Middle frontal gyrus (tissue), 1 donor: ENCODE results near the gene DCLRE1C.
"Not testable (repeated sequence)": the region's sequence is repeated elsewhere in the genome, so short reads cannot be mapped to it uniquely, and the experiment has no call there.

Experiments
- DNase-seq: peaks from one replicate; pipeline ENCODE4 v3.0.0-alpha.2; 2015; ENCODE audit warnings: low spot score; ENCODE audit errors: extremely low spot score

Gene DCLRE1C

GRCh38 chr10:14884082-14884481, 69.8 kb downstream of the DCLRE1C start:
- no peak for DNase-seq

DNA sequence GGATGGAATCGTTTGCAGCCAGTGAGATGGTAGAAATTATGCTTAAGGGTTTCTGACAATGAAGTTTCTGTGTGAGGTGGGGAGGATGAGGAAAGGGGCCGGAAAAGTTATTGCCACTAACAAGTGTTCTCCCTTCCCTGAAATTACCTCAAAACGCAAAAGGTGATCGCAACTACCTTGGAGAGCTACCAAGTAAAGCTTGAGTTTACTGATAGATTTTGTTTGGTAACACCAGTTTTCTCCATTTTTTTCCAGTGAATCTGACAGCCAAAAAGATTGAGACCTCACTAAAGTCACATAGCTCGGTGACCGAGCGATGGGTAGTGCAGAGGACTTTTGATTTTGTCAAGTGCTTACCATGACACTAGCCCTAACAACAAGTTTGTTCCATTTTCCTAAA, 73.7 kb downstream of the DCLRE1C start:
- DNase-seq = no peak

- DNase-seq = no peak
Observed at GRCh38 chr10:14879928-14880193, 74.0 kb downstream of the DCLRE1C start.

DNA sequence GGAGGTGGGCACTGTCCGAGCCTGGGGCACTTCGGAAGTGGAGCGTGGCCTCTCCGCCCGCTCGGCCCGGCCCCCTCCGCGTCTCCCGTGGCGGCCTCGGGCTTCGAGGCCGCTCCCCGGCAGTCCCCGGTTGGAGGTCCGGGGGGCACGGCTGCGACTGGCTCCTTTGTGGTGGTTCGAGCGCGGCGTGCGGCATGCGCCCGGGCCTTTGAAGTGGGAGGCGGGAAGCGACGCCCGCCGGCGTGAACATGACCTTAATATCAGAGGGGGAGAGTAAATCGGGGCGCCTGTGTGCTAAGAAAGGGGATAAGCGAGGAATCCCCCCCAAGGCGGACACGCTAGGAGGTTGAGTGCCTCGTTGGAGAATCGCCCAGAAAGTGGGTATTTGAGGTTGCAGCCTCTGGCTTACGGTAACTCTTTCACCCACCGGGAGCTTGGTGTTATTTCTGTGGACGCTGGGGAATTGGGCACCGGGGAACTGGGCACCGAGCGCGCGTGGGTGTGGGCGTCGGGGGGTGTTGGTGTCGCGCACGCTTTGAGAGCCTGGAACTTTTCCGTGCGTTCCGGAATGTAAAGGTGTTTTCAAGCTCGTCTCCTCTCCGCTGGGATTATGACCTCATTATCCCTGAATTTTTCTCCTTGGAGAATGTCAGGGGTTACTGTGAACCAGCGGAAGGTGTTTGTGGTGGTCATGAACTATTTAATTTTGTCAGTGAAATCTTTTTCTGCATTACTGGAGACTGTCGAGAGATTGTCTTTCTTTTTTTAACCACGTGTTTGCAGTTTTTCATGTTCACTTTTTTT, 74.6 kb downstream of the DCLRE1C start:
- no peak for DNase-seq

GRCh38 chr10:14878266-14879123, 75.4 kb downstream of the DCLRE1C start, which contains the start of gene SUV39H2:
Gene SUV39H2, plus strand, starts transcription at chr10:14878866. Its CDS starts 23 bp downstream, at chr10:14878889.
- DNase-seq = peak; percentile 92

- no peak for DNase-seq
Observed at GRCh38 chr10:14876764-14877163, 77.1 kb downstream of the DCLRE1C start.

DNA sequence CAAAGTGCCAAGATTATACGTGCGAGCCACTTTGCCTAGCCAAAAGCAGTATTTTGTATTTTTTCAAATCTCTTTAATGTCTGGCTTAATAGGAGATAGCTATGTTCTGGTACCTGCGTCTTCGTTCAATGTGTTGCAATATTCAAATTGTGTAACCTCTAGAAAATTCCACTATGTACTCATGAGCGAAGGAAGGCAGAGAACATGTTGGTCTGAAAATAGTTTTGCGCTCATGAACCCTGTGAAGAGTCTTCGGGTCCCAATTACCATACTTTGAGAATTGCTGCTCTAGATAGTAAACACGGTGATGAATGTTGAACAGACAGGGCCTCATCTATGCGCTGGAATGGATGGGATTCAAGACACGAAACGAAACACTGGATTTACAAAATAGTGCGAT, 78.0 kb downstream of the DCLRE1C start:
- no peak for DNase-seq

DNA sequence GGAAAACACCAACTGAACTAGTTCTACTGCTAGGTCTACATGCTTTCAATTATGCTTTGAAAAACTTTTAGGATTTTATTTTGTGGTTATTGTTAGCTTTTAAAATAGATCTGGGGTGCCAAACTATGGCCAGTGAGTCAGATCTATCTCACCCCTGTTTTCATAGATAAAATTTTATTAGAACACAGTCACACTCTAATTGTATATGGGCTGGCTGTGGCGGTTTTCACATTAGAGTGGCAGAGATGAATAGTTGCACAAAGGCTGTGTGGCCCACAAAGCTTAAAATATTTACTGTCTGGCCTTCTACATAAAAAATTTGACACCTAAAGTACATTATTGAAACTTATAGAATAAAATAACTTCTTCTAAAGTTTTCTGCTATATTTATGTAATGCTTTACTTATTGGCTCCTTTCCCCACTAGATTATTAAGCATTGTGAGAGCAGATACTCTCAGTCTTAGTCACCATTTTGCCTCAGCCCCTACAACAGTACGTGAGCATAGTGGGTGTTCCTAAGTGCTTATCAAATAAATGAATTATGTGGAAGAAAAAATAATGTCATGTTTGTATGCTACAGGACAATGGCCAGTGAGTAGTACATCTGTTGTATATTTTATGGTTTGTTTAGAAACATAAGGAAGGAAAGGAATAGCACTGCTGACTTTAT, 80.7 kb downstream of the DCLRE1C start:
- DNase-seq = no peak

GRCh38 chr10:14864871-14865270, 89.0 kb downstream of the DCLRE1C start:
- not testable (repeated sequence) for DNase-seq

DNA sequence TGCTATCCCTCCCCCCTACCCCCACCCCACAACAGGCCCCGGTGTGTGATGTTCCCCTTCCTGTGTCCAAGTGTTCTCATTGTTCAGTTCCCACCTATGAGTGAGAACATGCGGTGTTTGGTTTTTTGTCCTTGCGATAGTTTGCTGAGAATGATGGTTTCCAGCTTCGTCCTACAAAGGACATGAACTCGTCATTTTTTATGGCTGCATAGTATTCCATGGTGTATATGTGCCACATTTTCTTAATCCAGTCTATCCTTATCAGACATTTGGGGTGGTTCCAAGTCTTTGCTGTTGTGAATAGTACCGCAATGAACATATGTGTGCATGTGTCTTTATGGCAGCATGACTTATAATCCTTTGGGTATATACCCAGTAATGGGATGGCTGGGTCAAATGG, 89.4 kb downstream of the DCLRE1C start:
- DNase-seq = not testable (repeated sequence)

- no peak for DNase-seq
Observed at GRCh38 chr10:14860791-14861190, 93.1 kb downstream of the DCLRE1C start.

GRCh38 chr10:14859775-14860174, 94.1 kb downstream of the DCLRE1C start:
- no peak for DNase-seq

- no peak for DNase-seq
Observed at GRCh38 chr10:14859043-14859442, 94.9 kb downstream of the DCLRE1C start.

GRCh38 chr10:14858338-14858960, 95.4 kb downstream of the DCLRE1C start:
- no peak for DNase-seq

DNA sequence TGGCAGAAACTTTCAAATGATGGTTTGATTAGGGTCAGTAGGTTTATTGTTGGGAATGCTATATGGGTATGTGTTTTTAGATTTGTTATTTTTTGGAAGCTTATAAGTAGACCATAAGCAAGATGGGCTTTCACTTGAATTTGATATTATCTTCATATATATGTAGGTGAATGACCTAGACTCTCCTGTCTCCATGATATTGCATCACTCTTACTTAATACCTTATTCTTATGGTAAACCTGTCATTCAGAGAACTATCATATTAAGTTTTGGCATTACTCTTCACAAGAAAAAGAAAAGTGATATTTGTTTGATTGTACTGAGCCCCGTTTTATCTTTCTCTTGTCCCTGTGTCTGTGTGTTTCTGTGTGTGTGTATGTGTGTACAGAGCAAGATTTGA, 98.4 kb downstream of the DCLRE1C start:
- no peak for DNase-seq

DNA sequence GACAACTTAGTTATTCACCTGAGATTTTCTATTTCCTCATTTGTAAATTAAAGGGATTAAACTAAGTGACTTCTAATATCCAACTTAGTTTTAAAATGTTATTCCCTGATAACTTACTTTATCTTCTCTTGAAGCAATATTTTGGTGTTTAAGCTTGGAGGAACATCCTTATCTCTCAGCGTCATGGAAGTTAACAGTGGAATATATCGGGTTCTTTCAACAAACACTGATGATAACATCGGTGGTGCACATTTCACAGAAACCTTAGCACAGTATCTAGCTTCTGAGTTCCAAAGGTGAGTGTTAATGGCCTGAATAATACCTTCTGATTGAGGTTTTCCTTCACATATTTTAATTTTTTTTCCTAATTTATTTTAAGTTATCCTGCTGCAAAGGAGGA, 101.7 kb downstream of the DCLRE1C start:
- no peak for DNase-seq
